B cell (primary cell): ENCODE measurements around the gene CAPN3. TPM values are rescaled to one million over a fixed set of nuclear protein-coding genes. Genes with fewer than 3 reads are reported as not detected.

ENCODE experiments used
- ATAC-seq: fragments of 200-7000 bp; cut with Tn5 transposase; one replicate; pipeline ENCODE4 v1.10.0; 2021; ENCODE audit warnings: low read depth, mild to moderate bottlenecking, moderate number of reproducible peaks, moderate library complexity
- CTCF ChIA-PET: fragments of 350-600 bp; sonication (Branson Sonifier 250); formaldehyde crosslinking; loops from one replicate; lab custom pipeline; 2021; ENCODE audit warnings: antibody characterized with exemption, inconsistent platforms; lab: Charles Lee
- POLR2A ChIA-PET: fragments of 350-600 bp; sonication (Branson Sonifier 250); formaldehyde crosslinking; loops from one replicate; lab custom pipeline; 2021; ENCODE audit warnings: antibody characterized with exemption; lab: Charles Lee
- DNase-seq: peaks from one replicate; pipeline ENCODE4 v3.0.0; 2013
- H2AFZ ChIP-seq: 2 replicates; pipeline ENCODE4 v1.6.1; 2012; ENCODE audit warnings: mild to moderate bottlenecking, low read depth, low read length; ENCODE audit not compliant: insufficient read depth, poor library complexity, severe bottlenecking
- H3K27ac ChIP-seq, 2 donors: 1 replicate in 1 of 2; 2 replicates in 1 of 2; pipeline ENCODE4 v1.5.1; 2012 to 2013; ENCODE audit warnings: low read length in 2 of 2, mild to moderate bottlenecking in 2 of 2, moderate library complexity in 1 of 2
- H3K27me3 ChIP-seq, 4 experiments: fragments of 200-600 bp in 1 of 4; sonication (generic) in 1 of 4; replicated peaks in 1 of 4; 1 replicate in 2 of 4; 2 replicates in 2 of 4; pipeline versions ENCODE4 v1.6.1 to v1.7.0; 2013 to 2016; ENCODE audit warnings: low read length in 3 of 4, mild to moderate bottlenecking in 2 of 4, mixed read lengths in 1 of 4, moderate library complexity in 1 of 4; ENCODE audit not compliant: insufficient read depth in 4 of 4, control insufficient read depth in 3 of 4; ENCODE audit errors: control extremely low read depth in 1 of 4
- H3K36me3 ChIP-seq, 2 experiments: replicated peaks in 1 of 2; 1 replicate in 1 of 2; 2 replicates in 1 of 2; pipeline versions ENCODE4 v1.6.1 to v1.7.1; 2013; ENCODE audit warnings: low read length in 1 of 2; ENCODE audit not compliant: insufficient read depth in 2 of 2, control insufficient read depth in 1 of 2; ENCODE audit errors: control extremely low read depth in 1 of 2, extremely low read depth in 1 of 2
- H3K4me1 ChIP-seq, 2 donors: fragments of 200-600 bp in 1 of 2; sonication (generic) in 1 of 2; 1 replicate in 1 of 2; 2 replicates in 1 of 2; pipeline versions ENCODE4 v1.5.1 to v1.6.1; 2013 to 2017; ENCODE audit warnings: low read length in 2 of 2; ENCODE audit not compliant: control insufficient read depth in 2 of 2, insufficient read depth in 2 of 2
- H3K4me2 ChIP-seq: replicated peaks from 2 replicates; pipeline ENCODE3; 2012; ENCODE audit warnings: mild to moderate bottlenecking, low read depth, low read length; ENCODE audit not compliant: poor library complexity, severe bottlenecking
- H3K4me3 ChIP-seq, 5 experiments: fragments of 200-600 bp in 1 of 5; sonication (generic) in 1 of 5; 1 replicate in 3 of 5; 2 replicates in 2 of 5; pipeline versions ENCODE4 v1.5.1 to v1.7.0; 2011 to 2016; ENCODE audit warnings: low read length in 4 of 5, mild to moderate bottlenecking in 4 of 5, low read depth in 2 of 5, control low read depth in 1 of 5, moderate library complexity in 1 of 5; ENCODE audit not compliant: insufficient read depth in 1 of 5; ENCODE audit errors: control extremely low read depth in 1 of 5, extremely low read depth in 1 of 5
- H3K79me2 ChIP-seq: fragments of 200-600 bp; sonication (generic); one replicate; pipeline ENCODE4 v1.6.0; 2016; ENCODE audit warnings: low read length; ENCODE audit not compliant: control insufficient read depth, insufficient read depth
- H3K9ac ChIP-seq: fragments of 200-600 bp; sonication (generic); 2 replicates; pipeline ENCODE4 v1.6.1; 2017; ENCODE audit warnings: mild to moderate bottlenecking, low read length, moderate library complexity
- H3K9me3 ChIP-seq, 3 donors: one replicate each; pipeline versions ENCODE4 v1.6.1 to v1.7.1; 2013; ENCODE audit warnings: low read length in 2 of 3; ENCODE audit not compliant: control insufficient read depth in 2 of 3, insufficient read depth in 1 of 3; ENCODE audit errors: control extremely low read depth in 1 of 3
- H4K20me1 ChIP-seq: 2 replicates; pipeline ENCODE4 v1.6.0; 2012; ENCODE audit warnings: mild to moderate bottlenecking, low read length; ENCODE audit not compliant: insufficient read depth, control insufficient read depth, poor library complexity, severe bottlenecking
- H3K27ac Mint-ChIP-seq: one replicate; pipeline ENCODE4 v1.8.0; 2021; ENCODE audit warnings: mixed read lengths
- H3K27me3 Mint-ChIP-seq: one replicate; pipeline ENCODE4 v1.8.0; 2021; ENCODE audit warnings: mixed read lengths
- H3K4me1 Mint-ChIP-seq: one replicate; pipeline ENCODE4 v1.8.0; 2021; ENCODE audit warnings: mixed read lengths
- H3K4me3 Mint-ChIP-seq: one replicate; pipeline ENCODE4 v1.8.0; 2021; ENCODE audit warnings: mixed read lengths
- H3K9me3 Mint-ChIP-seq: one replicate; pipeline ENCODE4 v1.8.0; 2022; ENCODE audit warnings: mixed read lengths; ENCODE audit not compliant: insufficient read depth
- EZH2 ChIP-seq: IDR thresholded peaks from 2 replicates; pipeline ENCODE4 v1.6.1; 2012; ENCODE audit warnings: borderline replicate concordance, low read depth, mild to moderate bottlenecking, moderate library complexity, low read length; ENCODE audit not compliant: insufficient read depth, poor library complexity, severe bottlenecking
- WGBS: methylation state at CpG from one replicate; pipeline ENCODE4 v1.1.5; 2013; ENCODE audit warnings: missing lambda C conversion rate; ENCODE audit not compliant: insufficient coverage; 5-methylcytosine and 5-hydroxymethylcytosine counted together
- intact Hi-C: fragments of 100-400 bp; cut with micrococcal nuclease; formaldehyde crosslinking; loops from one replicate; pipeline ENCODE4 v1.10.0; 2022
- polyA plus RNA-seq: library from polyadenylated mRNA; depleted of rRNA; stranded (reverse); fragments of >200 nt; gene quantifications from 2 replicates; pipeline ENCODE4 v1.2.3, GENCODE V29; 2012
- total RNA-seq, 2 donors: library from RNA; stranded (reverse); fragments of 120-200 nt in 1 of 2; gene quantifications; 1 replicate in 1 of 2; 2 replicates in 1 of 2; pipeline versions ENCODE4 v1.2.3 to v1.2.4, GENCODE V29; 2013 to 2022
- TF ChIP-seq, protein P1 (sequence below): fragments of 200-600 bp; IDR thresholded peaks from one replicate; pipeline ENCODE4 v1.8.0; 2022; ENCODE audit warnings: antibody characterized with exemption, mild to moderate bottlenecking

The CAPN3 gene
- total and polyA plus RNA-seq, 2 donors (not counting 1 experiment from before 2014, with no cell fraction given), result 41.7 to 143 TPM

DNA sequence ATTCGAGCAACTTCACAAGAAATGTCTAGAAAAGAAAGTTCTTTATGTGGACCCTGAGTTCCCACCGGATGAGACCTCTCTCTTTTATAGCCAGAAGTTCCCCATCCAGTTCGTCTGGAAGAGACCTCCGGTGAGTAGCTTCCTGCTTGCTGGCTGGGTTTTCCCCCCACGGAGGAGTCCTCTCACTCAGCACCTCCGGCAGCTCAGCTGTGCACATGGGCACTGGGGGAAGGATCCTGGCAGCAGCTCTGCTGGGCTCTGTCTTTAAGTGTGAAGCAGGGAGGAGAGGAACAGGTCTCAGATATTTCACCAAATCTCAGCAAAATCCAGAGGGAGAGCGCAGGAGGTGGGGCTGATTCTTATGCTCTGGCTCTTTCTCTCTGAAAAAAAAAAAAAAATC is 684 bp downstream of the CAPN3 start:
- DNase-seq (no peak), ATAC-seq (no peak)
- Histone ChIP-seq H3K36me3 (peaks cover 0 to 34% of the 10 kb centered on the region in 2 experiments), H3K4me1 (no peaks in the 10 kb centered on the region), H3K4me3 (no peak overlapping the region), H2AFZ (no peak overlapping the region), H3K27ac (no peak overlapping the region), H3K4me2 (no peak overlapping the region), H3K79me2 (no peaks in the 10 kb centered on the region), H3K9ac (no peak overlapping the region), H3K27me3 (no peaks in the 10 kb centered on the region), H4K20me1 (no peaks in the 10 kb centered on the region), H3K9me3 (no peaks in the 10 kb centered on the region)
- H3K4me3 Mint-ChIP-seq, result no peak overlapping the region
- intact Hi-C loops, result no loop called here
- POLR2A ChIA-PET, result no interaction called here
- TF ChIP-seq, protein P1, sequence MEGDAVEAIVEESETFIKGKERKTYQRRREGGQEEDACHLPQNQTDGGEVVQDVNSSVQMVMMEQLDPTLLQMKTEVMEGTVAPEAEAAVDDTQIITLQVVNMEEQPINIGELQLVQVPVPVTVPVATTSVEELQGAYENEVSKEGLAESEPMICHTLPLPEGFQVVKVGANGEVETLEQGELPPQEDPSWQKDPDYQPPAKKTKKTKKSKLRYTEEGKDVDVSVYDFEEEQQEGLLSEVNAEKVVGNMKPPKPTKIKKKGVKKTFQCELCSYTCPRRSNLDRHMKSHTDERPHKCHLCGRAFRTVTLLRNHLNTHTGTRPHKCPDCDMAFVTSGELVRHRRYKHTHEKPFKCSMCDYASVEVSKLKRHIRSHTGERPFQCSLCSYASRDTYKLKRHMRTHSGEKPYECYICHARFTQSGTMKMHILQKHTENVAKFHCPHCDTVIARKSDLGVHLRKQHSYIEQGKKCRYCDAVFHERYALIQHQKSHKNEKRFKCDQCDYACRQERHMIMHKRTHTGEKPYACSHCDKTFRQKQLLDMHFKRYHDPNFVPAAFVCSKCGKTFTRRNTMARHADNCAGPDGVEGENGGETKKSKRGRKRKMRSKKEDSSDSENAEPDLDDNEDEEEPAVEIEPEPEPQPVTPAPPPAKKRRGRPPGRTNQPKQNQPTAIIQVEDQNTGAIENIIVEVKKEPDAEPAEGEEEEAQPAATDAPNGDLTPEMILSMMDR, result no peak
- no peak for TF ChIP-seq EZH2
- H3K4me1 Mint-ChIP-seq, result no peaks in the 10 kb centered on the region
- H3K27me3 Mint-ChIP-seq, result no peaks in the 10 kb centered on the region
- H3K9me3 Mint-ChIP-seq, result no peaks in the 10 kb centered on the region
- H3K27ac Mint-ChIP-seq, result no peak overlapping the region
- 92% methylated on average over 4 of the region's 7 CpGs for WGBS
- CTCF ChIA-PET, result no interaction called here

DNA sequence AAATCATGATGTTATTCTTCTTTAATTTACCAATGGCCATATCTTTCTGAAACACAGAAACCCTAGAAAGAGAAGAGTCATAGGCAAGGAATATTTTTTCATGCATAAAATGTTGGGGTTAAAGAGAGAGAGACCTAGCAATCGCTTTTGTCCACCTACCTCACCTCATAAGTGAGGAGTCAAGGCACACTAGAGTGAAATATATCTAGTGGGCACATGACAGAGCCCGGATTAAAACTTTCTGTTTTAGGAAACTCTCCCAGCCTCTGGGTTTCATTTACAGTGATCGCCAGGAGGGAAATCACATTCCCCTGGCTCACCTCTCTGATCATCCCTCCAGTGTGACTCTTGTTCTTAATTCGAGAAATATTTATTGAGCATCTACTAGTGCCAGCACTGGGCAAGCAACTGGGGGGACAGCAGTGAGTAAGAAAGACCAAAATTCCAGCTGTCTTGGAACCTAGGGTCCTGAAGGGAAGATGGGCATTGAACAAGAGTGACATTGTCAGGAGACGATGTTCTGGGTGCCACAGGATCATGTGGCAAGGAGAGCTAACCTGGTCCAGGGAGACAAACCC is 1.3 kb downstream of the CAPN3 start:
- H3K27ac Mint-ChIP-seq, result no peak overlapping the region
- no peaks in the 10 kb centered on the region for H3K4me1 ChIP-seq
- no peaks in the 10 kb centered on the region for H3K4me1 Mint-ChIP-seq
- ATAC-seq (no peak), DNase-seq (no peak)
- H3K4me3 Mint-ChIP-seq, result no peak overlapping the region
- intact Hi-C loops, result no loop called here
- H3K27ac ChIP-seq, result no peak overlapping the region
- H3K9ac ChIP-seq, result no peak overlapping the region
- CTCF ChIA-PET, result no interaction called here
- H3K79me2 ChIP-seq, result no peaks in the 10 kb centered on the region
- H3K27me3 Mint-ChIP-seq, result no peaks in the 10 kb centered on the region
- H4K20me1 ChIP-seq, result no peaks in the 10 kb centered on the region
- no peak overlapping the region for H3K4me2 ChIP-seq
- POLR2A ChIA-PET, result no interaction called here
- peaks cover 0 to 28% of the 10 kb centered on the region in 2 experiments for H3K36me3 ChIP-seq
- no peaks in the 10 kb centered on the region for H3K9me3 Mint-ChIP-seq
- WGBS, result 100% methylated on average over 3 of the region's 5 CpGs
- no peaks in the 10 kb centered on the region for H3K9me3 ChIP-seq
- no peak overlapping the region for H3K4me3 ChIP-seq
- H3K27me3 ChIP-seq, result no peaks in the 10 kb centered on the region
- no peak overlapping the region for H2AFZ ChIP-seq
- TF ChIP-seq EZH2, result no peak
- TF ChIP-seq, protein P1, result no peak
